T-helper 1 cell treated with Interleukin-12 subunit alpha and Interleukin-12 subunit beta and Interleukin-4 antibody, amounts not matched to agents 30 μg/mL and 1 μg/mL, for 36 hours (primary cell): ENCODE results near the gene SRD5A1.
A peak's percentile ranks its signal among the peaks of the same experiment; 100 is the strongest.

Experiments used
- H3K27ac Mint-ChIP-seq: one replicate; pipeline ENCODE4 v1.8.0; 2021; ENCODE audit warnings: mild to moderate bottlenecking, mixed read lengths
- H3K27me3 Mint-ChIP-seq: one replicate; pipeline ENCODE4 v1.8.0; 2021; ENCODE audit warnings: low read depth, mixed read lengths
- H3K36me3 Mint-ChIP-seq: one replicate; pipeline ENCODE4 v1.8.0; 2021; ENCODE audit warnings: low read depth, mixed read lengths
- H3K4me1 Mint-ChIP-seq: one replicate; pipeline ENCODE4 v1.8.0; 2021; ENCODE audit warnings: low read depth, mixed read lengths
- H3K4me3 Mint-ChIP-seq: one replicate; pipeline ENCODE4 v1.8.0; 2021; ENCODE audit warnings: mild to moderate bottlenecking, moderate library complexity, mixed read lengths
- H3K9me3 Mint-ChIP-seq: one replicate; pipeline ENCODE4 v1.8.0; 2021; ENCODE audit warnings: mixed read lengths

The SRD5A1 gene

GRCh38 chr5:6713274-6714225 lies 80.3 kb downstream of the SRD5A1 start, which contains the start of gene TENT4A:
Gene TENT4A (plus strand): TSS chr5:6713432. CDS start chr5:6713984, 552 bp downstream.
- H3K4me1 Mint-ChIP-seq = peaks cover 41% of the 10 kb centered on the region
- peak within 1 kb of the TSS; percentile 91 for H3K27ac Mint-ChIP-seq
- peaks cover 8% of the 10 kb centered on the region for H3K27me3 Mint-ChIP-seq
- peaks cover 9% of the 10 kb centered on the region for H3K36me3 Mint-ChIP-seq
- H3K4me3 Mint-ChIP-seq = peak within 1 kb of the TSS; percentile 84
- H3K9me3 Mint-ChIP-seq = no peaks in the 10 kb centered on the region

- Mint-ChIP-seq H3K9me3 (no peaks in the 10 kb centered on the region), H3K27ac (peak overlapping the region; percentile 82), H3K27me3 (peaks cover 8% of the 10 kb centered on the region), H3K36me3 (peaks cover 14% of the 10 kb centered on the region), H3K4me3 (peak overlapping the region; percentile 85), H3K4me1 (peaks cover 46% of the 10 kb centered on the region)
Observed at GRCh38 chr5:6714226-6715041, 81.2 kb downstream of the SRD5A1 start.

GRCh38 chr5:6715271-6715670 lies 82.0 kb downstream of the SRD5A1 start:
- peaks cover 14% of the 10 kb centered on the region for H3K36me3 Mint-ChIP-seq
- peaks cover 6% of the 10 kb centered on the region for H3K27me3 Mint-ChIP-seq

GRCh38 chr5:6715758-6716628 lies 82.8 kb downstream of the SRD5A1 start:
- Mint-ChIP-seq H3K4me1 (peaks cover 57% of the 10 kb centered on the region), H3K36me3 (peaks cover 14% of the 10 kb centered on the region), H3K27me3 (no peaks in the 10 kb centered on the region), H3K9me3 (no peaks in the 10 kb centered on the region), H3K4me3 (peak overlapping the region; percentile 85), H3K27ac (peak overlapping the region; percentile 61)

More at GRCh38 chr5:6715271-6715670, 82.0 kb downstream of the SRD5A1 start:
- peaks cover 54% of the 10 kb centered on the region for H3K4me1 Mint-ChIP-seq
- H3K27ac Mint-ChIP-seq = peak overlapping the region; percentile 61
- no peaks in the 10 kb centered on the region for H3K9me3 Mint-ChIP-seq
- H3K4me3 Mint-ChIP-seq = peak overlapping the region; percentile 85

- peak overlapping the region; percentile 46 for H3K27ac Mint-ChIP-seq
- H3K27me3 Mint-ChIP-seq = no peaks in the 10 kb centered on the region
- H3K36me3 Mint-ChIP-seq = peaks cover 14% of the 10 kb centered on the region
- no peaks in the 10 kb centered on the region for H3K9me3 Mint-ChIP-seq
- peaks cover 62% of the 10 kb centered on the region for H3K4me1 Mint-ChIP-seq
- peak overlapping the region; percentile 85 for H3K4me3 Mint-ChIP-seq
Observed at GRCh38 chr5:6716629-6717149, 83.4 kb downstream of the SRD5A1 start.

- Mint-ChIP-seq H3K27ac (no peak overlapping the region), H3K4me1 (peaks cover 62% of the 10 kb centered on the region), H3K9me3 (no peaks in the 10 kb centered on the region), H3K4me3 (no peak overlapping the region), H3K27me3 (no peaks in the 10 kb centered on the region), H3K36me3 (peaks cover 14% of the 10 kb centered on the region)
Observed at GRCh38 chr5:6717247-6717646, 84.0 kb downstream of the SRD5A1 start.

- H3K27ac Mint-ChIP-seq = no peak overlapping the region
- H3K4me1 Mint-ChIP-seq = peaks cover 65% of the 10 kb centered on the region
- H3K4me3 Mint-ChIP-seq = no peak overlapping the region
Observed at GRCh38 chr5:6717687-6718086, 84.4 kb downstream of the SRD5A1 start.

GRCh38 chr5:6718161-6718681 lies 85.0 kb downstream of the SRD5A1 start:
- Mint-ChIP-seq H3K4me1 (peaks cover 65% of the 10 kb centered on the region), H3K4me3 (peak overlapping the region; percentile 21), H3K27ac (no peak overlapping the region), H3K9me3 (no peaks in the 10 kb centered on the region), H3K36me3 (peaks cover 14% of the 10 kb centered on the region), H3K27me3 (no peaks in the 10 kb centered on the region)

More at GRCh38 chr5:6717687-6718086, 84.4 kb downstream of the SRD5A1 start:
- Mint-ChIP-seq H3K36me3 (peaks cover 14% of the 10 kb centered on the region), H3K9me3 (no peaks in the 10 kb centered on the region), H3K27me3 (no peaks in the 10 kb centered on the region)

GRCh38 chr5:6718718-6719117 lies 85.5 kb downstream of the SRD5A1 start:
- Mint-ChIP-seq H3K4me1 (peaks cover 69% of the 10 kb centered on the region), H3K9me3 (no peaks in the 10 kb centered on the region), H3K27me3 (no peaks in the 10 kb centered on the region), H3K36me3 (peaks cover 17% of the 10 kb centered on the region), H3K4me3 (no peak overlapping the region), H3K27ac (no peak overlapping the region)

- H3K4me1 Mint-ChIP-seq = peaks cover 72% of the 10 kb centered on the region
- H3K4me3 Mint-ChIP-seq = no peak overlapping the region
- no peaks in the 10 kb centered on the region for H3K9me3 Mint-ChIP-seq
- no peaks in the 10 kb centered on the region for H3K27me3 Mint-ChIP-seq
- peaks cover 22% of the 10 kb centered on the region for H3K36me3 Mint-ChIP-seq
- H3K27ac Mint-ChIP-seq = no peak overlapping the region
Observed at GRCh38 chr5:6719417-6719816, 86.2 kb downstream of the SRD5A1 start.

- Mint-ChIP-seq H3K4me3 (no peak overlapping the region), H3K27ac (no peak overlapping the region), H3K27me3 (no peaks in the 10 kb centered on the region), H3K9me3 (no peaks in the 10 kb centered on the region), H3K36me3 (peaks cover 26% of the 10 kb centered on the region), H3K4me1 (peaks cover 72% of the 10 kb centered on the region)
Observed at GRCh38 chr5:6719896-6720560, 86.8 kb downstream of the SRD5A1 start.

- Mint-ChIP-seq H3K4me3 (no peak overlapping the region), H3K36me3 (peaks cover 26% of the 10 kb centered on the region), H3K27me3 (no peaks in the 10 kb centered on the region), H3K9me3 (no peaks in the 10 kb centered on the region), H3K27ac (no peak overlapping the region), H3K4me1 (peaks cover 71% of the 10 kb centered on the region)
Observed at GRCh38 chr5:6720561-6720921, 87.3 kb downstream of the SRD5A1 start.

GRCh38 chr5:6721442-6721841 lies 88.2 kb downstream of the SRD5A1 start:
- peaks cover 26% of the 10 kb centered on the region for H3K36me3 Mint-ChIP-seq
- no peak overlapping the region for H3K27ac Mint-ChIP-seq
- no peak overlapping the region for H3K4me3 Mint-ChIP-seq
- no peaks in the 10 kb centered on the region for H3K27me3 Mint-ChIP-seq
- peaks cover 62% of the 10 kb centered on the region for H3K4me1 Mint-ChIP-seq
- H3K9me3 Mint-ChIP-seq = no peaks in the 10 kb centered on the region
